OCI-LY3 (cell line): ENCODE data around the gene ELF3.

Experiments used
- EZH2phosphoT487 ChIP-seq: fragments of 200-600 bp; shearing (Covaris generic); IDR thresholded peaks from 2 replicates; pipeline ENCODE4 v1.6.1; 2018; ENCODE audit warnings: antibody characterized with exemption, mixed run types, low read depth
- TF ChIP-seq, protein P1 (sequence below): fragments of 200-600, 300-600 bp; sonication (generic); IDR thresholded peaks from 2 replicates; pipeline ENCODE4 v1.5.1; 2014; ENCODE audit warnings: antibody characterized with exemption, low read length, low read depth

GRCh38 chr1:202063093-202063492, 52.7 kb downstream of the ELF3 start:
- TF ChIP-seq, protein P1, sequence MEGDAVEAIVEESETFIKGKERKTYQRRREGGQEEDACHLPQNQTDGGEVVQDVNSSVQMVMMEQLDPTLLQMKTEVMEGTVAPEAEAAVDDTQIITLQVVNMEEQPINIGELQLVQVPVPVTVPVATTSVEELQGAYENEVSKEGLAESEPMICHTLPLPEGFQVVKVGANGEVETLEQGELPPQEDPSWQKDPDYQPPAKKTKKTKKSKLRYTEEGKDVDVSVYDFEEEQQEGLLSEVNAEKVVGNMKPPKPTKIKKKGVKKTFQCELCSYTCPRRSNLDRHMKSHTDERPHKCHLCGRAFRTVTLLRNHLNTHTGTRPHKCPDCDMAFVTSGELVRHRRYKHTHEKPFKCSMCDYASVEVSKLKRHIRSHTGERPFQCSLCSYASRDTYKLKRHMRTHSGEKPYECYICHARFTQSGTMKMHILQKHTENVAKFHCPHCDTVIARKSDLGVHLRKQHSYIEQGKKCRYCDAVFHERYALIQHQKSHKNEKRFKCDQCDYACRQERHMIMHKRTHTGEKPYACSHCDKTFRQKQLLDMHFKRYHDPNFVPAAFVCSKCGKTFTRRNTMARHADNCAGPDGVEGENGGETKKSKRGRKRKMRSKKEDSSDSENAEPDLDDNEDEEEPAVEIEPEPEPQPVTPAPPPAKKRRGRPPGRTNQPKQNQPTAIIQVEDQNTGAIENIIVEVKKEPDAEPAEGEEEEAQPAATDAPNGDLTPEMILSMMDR: no peak
- no peak for TF ChIP-seq EZH2phosphoT487
